Heart right ventricle (tissue), 16 donors: ENCODE results near the gene ATP5F1B. TPM values are rescaled to one million over a fixed set of nuclear protein-coding genes. Genes with fewer than 3 reads are reported as not detected.

ENCODE experiments used
- ATAC-seq, 8 donors: fragments of 200-7000 bp; cut with Tn5 transposase; one replicate each; pipeline ENCODE4 v1.9.1; 2020; ENCODE audit warnings: mild to moderate bottlenecking in 8 of 8, moderate library complexity in 8 of 8, moderate number of reproducible peaks in 1 of 8
- DNase-seq, 2 donors: peaks; one replicate each; pipeline ENCODE4 v3.0.0-alpha.2; 2020
- H3K27ac ChIP-seq, 10 donors: fragments of 200-600 bp; sonication (generic) in 2 of 10; one replicate each; pipeline versions ENCODE4 v1.5.0 to v1.8.0; 2020 to 2022; ENCODE audit warnings: mild to moderate bottlenecking in 3 of 10
- H3K27me3 ChIP-seq, 7 donors: fragments of 200-600 bp; one replicate each; pipeline ENCODE4 v1.8.0; 2021 to 2022; ENCODE audit warnings: mild to moderate bottlenecking in 2 of 7
- H3K36me3 ChIP-seq, 9 donors: fragments of 200-600 bp; sonication (generic) in 1 of 9; one replicate each; pipeline versions ENCODE4 v1.5.0 to v1.8.0; 2020 to 2022; ENCODE audit warnings: mild to moderate bottlenecking in 2 of 9
- H3K4me1 ChIP-seq, 9 donors: fragments of 200-600 bp; sonication (generic) in 1 of 9; one replicate each; pipeline versions ENCODE4 v1.5.0 to v1.8.0; 2020 to 2022; ENCODE audit warnings: mild to moderate bottlenecking in 4 of 9
- H3K4me3 ChIP-seq, 10 donors: fragments of 200-600 bp; sonication (generic) in 2 of 10; one replicate each; pipeline versions ENCODE4 v1.5.0 to v1.8.0; 2020 to 2022; ENCODE audit warnings: mild to moderate bottlenecking in 7 of 10, moderate library complexity in 2 of 10
- H3K9me3 ChIP-seq, 11 donors: fragments of 200-600 bp in 10 of 11; sonication (generic) in 2 of 11; one replicate each; pipeline versions ENCODE4 v1.5.0 to v1.8.0; 2013 to 2022; ENCODE audit warnings: mild to moderate bottlenecking in 2 of 11, control low read depth in 1 of 11, moderate library complexity in 1 of 11
- WGBS, 2 donors: extraction: QIAGEN DNeasy Blood & Tissue Kit; methylation state at CpG; one replicate each; pipeline ENCODE4 v1.1.7; 2013; ENCODE audit warnings: inconsistent platforms in 1 of 2; 5-methylcytosine and 5-hydroxymethylcytosine counted together
- intact Hi-C, 10 donors: fragments of 100-400 bp; cut with DNase I; formaldehyde crosslinking; loops; one replicate each; pipeline versions ENCODE4 v1.11.1 to v1.14.2; 2022
- long read RNA-seq, 3 donors: library from polyadenylated mRNA; unstranded; transcript quantifications; one replicate each; pipeline ENCODE4 v2.0.0, GENCODE V29; 2020 to 2021
- polyA plus RNA-seq, 2 donors: library from polyadenylated mRNA; stranded (reverse); fragments of 200-250 nt; gene quantifications; one replicate each; pipeline ENCODE4 v1.2.3, GENCODE V29; 2013
- total RNA-seq, 10 donors: library from RNA; stranded (reverse); fragmentation: NEBNext Ultra II Directional in 3 of 10; extraction: Animal tissue kit (Norgen Biotek cat#: 25700) in 3 of 10; gene quantifications; one replicate each; pipeline versions ENCODE4 v1.2.1 to v1.2.4, GENCODE V29; 2021 to 2023
- TF ChIP-seq, protein P1 (sequence below), 9 donors: fragments of 200-600 bp; sonication (generic) in 2 of 9; IDR thresholded peaks; one replicate each; pipeline versions ENCODE4 v1.5.0 to v1.8.0; 2021 to 2022; ENCODE audit warnings: antibody characterized with exemption in 9 of 9, mild to moderate bottlenecking in 5 of 9, moderate library complexity in 1 of 9
- donor health status: Arrhythmogenic right ventricular cardiomyopathy.
- donor health status: ischemic (EF 13 %, LVEDD 7.1; RV severe dilation, severe dysfunction).
- donor health status: healthy with polysubstance abuse.
- donor health status: DM: no; HTN: yes; CAD: no.
- donor health status: DM: no; HTN: no; CAD: no.
- donor health status: ischemic (EF 25% LVEDD 6.9; RV normal size, moderate dysfunction).
- donor health status: ischemic (EF 25% LVEDD 5.7; RV mildly dilated, moderate dysfunction).
- donor health status: healthy.
- donor health status: DM: yes; HTN: yes; CAD: no.
- donor health status: Ischemic cardiomyopathy.
- donor health status: ischemic (EF 35%, LVEDD 5.7; RV mildly dilated, moderate dysfunction).
- donor health status: nonischemic (EF 11% LVEDD 7.7; RV severe dilation, severe dysfunction).
- donor health status: DM: yes; HTN: yes; CAD: no.
- donor health status: PGD.
- donor health status: ischemic (EF 29% LVEDD 5.4; RV normal size, mild dysfunction).
- donor health status: nonischemic (EF 23%, LVEDD 6.1; RV moderate dilation, normal function).

ATP5F1B gene
- total RNA-seq = 1,000 to 10,000 TPM; 2,092 to 3,612 (median 3,330) TPM
- polyA plus RNA-seq = 1,000 to 10,000 TPM; 1,003 to 1,981 TPM
- long read RNA-seq, donor 1, transcript ATP5F1B-208 (2 exons, 457 nt) = minor isoform, 11 of 1,764 reads
- long read RNA-seq, donor 1, transcript ATP5F1B-201 (10 exons, 1,839 nt) = major isoform, 1,339 of 1,764 reads
- long read RNA-seq, donor 1, partial matches to known transcripts = 113 of 1,764 reads
- long read RNA-seq, donor 1, other reads (novel, unspliced or antisense) = 301 of 1,764 reads
- long read RNA-seq, donor 2, transcript ATP5F1B-201 (10 exons, 1,839 nt) = major isoform, 1,551 of 2,415 reads
- long read RNA-seq, donor 2, transcript ATP5F1B-208 (2 exons, 457 nt) = minor isoform, 12 of 2,415 reads
- long read RNA-seq, donor 2, partial matches to known transcripts = 159 of 2,415 reads
- long read RNA-seq, donor 2, other reads (novel, unspliced or antisense) = 693 of 2,415 reads
- long read RNA-seq, donor 3, transcript ATP5F1B-201 (10 exons, 1,839 nt) = major isoform, 1,997 of 2,308 reads
- long read RNA-seq, donor 3, partial matches to known transcripts = 206 of 2,308 reads
- long read RNA-seq, donor 3, other reads (novel, unspliced or antisense) = 105 of 2,308 reads

DNA sequence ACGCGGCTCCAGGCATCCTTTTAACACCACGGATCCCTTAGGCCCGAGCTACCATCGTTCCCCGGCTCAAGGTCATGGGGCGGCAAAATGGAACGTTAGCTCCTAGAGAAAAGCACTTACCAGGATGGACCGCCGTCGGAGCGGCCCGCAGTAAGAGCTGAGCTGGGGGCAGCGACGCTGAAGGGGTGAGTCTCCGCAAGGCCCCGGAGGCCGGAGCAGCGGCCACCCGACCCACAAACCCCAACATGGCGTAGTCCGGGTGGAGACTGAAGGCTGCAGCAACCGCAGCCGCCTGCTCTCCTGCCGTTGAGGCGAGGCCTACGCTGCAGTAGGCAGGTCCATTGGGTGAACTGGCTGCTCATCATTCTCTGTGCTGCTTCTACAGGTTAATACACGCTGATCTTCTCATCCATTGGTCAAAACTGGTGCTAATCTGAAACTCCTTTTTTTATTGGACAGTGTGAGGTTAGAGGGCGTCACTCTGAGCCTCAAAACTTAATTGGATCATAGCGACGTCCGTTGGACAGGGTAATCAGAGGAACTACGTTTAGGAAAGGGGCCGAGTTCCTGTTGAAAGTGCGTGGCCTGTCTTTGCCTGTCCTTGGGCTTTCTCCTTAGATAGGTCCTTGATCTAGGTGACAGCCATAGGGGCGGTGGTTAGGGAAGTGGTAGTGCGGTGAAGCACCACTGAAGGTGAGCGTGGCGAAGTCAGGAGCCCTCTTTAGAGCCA lies at the start of gene ATP5F1B:
Gene ATP5F1B (minus strand): TSS at position 268 of the 730 bp plus-strand sequence. CDS start 21 bp downstream, at position 247.
- Histone ChIP-seq H3K27me3 (no peaks in the 10 kb centered on the region), H3K9me3 (no peaks in the 10 kb centered on the region), H3K4me1 (peaks cover 0 to 51% (median 44%) of the 10 kb centered on the region in 9 donors), H3K27ac (peak within 1 kb of the TSS; percentile 88 to 98 (median 95)), H3K4me3 (peak within 1 kb of the TSS; percentile 72 to 96 (median 87)), H3K36me3 (peaks cover 0 to 40% (median 37%) of the 10 kb centered on the region in 9 donors)
- peak; percentile 91 to 99 for DNase-seq
- ATAC-seq = peak; percentile 97 to 99 (median 98)
- intact Hi-C loops = loop anchor here in 7 of 10 donors (1.0 to 10.0 kb wide), 6 partner anchors 41 to 79 kb away; partner anchors contain the start of genes PTGES3 (in 6 of the 7) and NACA (in 5 of the 7)
- 0 to 4% methylated on average over 39 of the region's 39 CpGs for WGBS, 2 donors
- TF ChIP-seq, protein P1, sequence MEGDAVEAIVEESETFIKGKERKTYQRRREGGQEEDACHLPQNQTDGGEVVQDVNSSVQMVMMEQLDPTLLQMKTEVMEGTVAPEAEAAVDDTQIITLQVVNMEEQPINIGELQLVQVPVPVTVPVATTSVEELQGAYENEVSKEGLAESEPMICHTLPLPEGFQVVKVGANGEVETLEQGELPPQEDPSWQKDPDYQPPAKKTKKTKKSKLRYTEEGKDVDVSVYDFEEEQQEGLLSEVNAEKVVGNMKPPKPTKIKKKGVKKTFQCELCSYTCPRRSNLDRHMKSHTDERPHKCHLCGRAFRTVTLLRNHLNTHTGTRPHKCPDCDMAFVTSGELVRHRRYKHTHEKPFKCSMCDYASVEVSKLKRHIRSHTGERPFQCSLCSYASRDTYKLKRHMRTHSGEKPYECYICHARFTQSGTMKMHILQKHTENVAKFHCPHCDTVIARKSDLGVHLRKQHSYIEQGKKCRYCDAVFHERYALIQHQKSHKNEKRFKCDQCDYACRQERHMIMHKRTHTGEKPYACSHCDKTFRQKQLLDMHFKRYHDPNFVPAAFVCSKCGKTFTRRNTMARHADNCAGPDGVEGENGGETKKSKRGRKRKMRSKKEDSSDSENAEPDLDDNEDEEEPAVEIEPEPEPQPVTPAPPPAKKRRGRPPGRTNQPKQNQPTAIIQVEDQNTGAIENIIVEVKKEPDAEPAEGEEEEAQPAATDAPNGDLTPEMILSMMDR (IDR thresholded peaks at IDR 0.05) = peak in 1 of 9 donors; percentile 12

DNA sequence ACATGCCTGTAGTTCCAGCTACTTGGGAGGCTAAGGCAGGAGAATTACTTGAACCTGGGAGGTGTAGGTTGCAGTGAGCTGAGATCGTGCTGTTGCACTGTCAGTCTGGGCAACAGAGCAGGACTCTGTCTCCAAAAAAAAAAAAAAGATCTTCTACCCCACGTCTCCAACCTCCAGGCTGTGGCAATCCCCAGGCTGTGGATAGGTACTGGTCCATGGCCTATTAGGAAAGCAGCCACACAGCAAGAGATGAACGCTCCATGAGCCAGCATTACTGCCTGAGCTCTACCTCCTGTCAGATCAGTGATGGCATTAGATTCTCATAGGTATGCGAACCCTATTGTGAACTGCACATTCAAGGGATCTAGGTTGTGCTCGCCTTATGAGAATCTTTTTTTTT lies 48.4 kb upstream of the ATP5F1B start:
- TF ChIP-seq, protein P1 (IDR thresholded peaks at IDR 0.05) = no peak
- no peaks in the 10 kb centered on the region for H3K9me3 ChIP-seq
- WGBS, 2 donors = 87 to 90% methylated on average over 5 of the region's 5 CpGs
- H3K36me3 ChIP-seq = no peaks in the 10 kb centered on the region
- no peak overlapping the region for H3K4me3 ChIP-seq
- DNase-seq (no peak), ATAC-seq (no peak)
- intact Hi-C loops = no loop called here
- H3K27ac ChIP-seq = no peak overlapping the region
- H3K4me1 ChIP-seq = peaks cover 0 to 9% (median 3%) of the 10 kb centered on the region in 9 donors
- no peaks in the 10 kb centered on the region for H3K27me3 ChIP-seq

DNA sequence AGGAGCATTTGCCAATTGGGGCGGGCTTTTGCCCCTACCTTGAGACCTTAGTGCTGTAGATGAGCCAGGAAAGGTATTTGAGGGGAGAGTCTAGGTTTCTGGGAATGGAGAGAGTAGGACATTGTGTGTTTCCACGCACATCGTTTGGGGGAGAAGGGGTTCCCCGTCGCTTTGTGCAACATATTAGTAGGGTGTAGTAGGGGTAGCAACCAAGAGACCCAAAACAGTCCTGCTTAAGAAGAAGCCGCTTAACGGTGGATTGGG lies 43.0 kb upstream of the ATP5F1B start:
- Histone ChIP-seq H3K36me3 (peaks cover 0 to 9% (median 0%) of the 10 kb centered on the region in 9 donors), H3K9me3 (no peaks in the 10 kb centered on the region), H3K4me1 (peaks cover 5 to 43% (median 39%) of the 10 kb centered on the region in 9 donors), H3K4me3 (peak overlapping the region; percentile 4 to 99 (median 88)), H3K27ac (peak overlapping the region; percentile 76 to 100 (median 98)), H3K27me3 (no peaks in the 10 kb centered on the region)
- DNase-seq (no peak), ATAC-seq (no peak)
- TF ChIP-seq, protein P1 (IDR thresholded peaks at IDR 0.05) = no peak
- 4% methylated on average over 7 of the region's 7 CpGs for WGBS, 2 donors
- intact Hi-C loops = loop anchor here in 7 of 10 donors (1.0 to 5.0 kb wide), 7 partner anchors 34 to 44 kb away; partner anchors contain the start of genes ATP5F1B (in 6 of the 7) and NACA (in 3 of the 7)
